Islet precursor cell (in vitro differentiated cells): ENCODE results near the gene ASB2.

Experiments used
- DNase-seq: peaks from one replicate; pipeline ENCODE4 v3.0.0-alpha.2; 2018

The ASB2 gene

GRCh38 chr14:93898081-93898611, 78.2 kb downstream of the ASB2 start:
- no peak for DNase-seq

DNA sequence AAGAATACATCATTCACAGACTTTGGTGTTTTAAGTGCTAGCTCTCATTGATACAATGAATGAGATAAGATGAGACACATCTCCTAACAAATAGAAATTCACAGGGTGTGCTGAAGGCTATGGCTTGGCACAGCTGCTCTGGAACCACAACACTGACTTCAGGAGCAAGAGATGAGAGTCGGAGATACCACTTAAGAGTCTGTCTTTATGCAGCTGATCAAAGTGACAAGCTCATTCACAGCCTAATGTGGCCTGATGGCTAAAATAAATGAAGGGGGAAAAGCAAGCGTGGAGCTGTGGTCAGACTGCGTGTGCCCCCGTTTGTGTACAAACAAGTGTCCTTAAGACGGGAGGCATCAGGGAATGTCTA, 78.9 kb downstream of the ASB2 start:
- no peak for DNase-seq

DNA sequence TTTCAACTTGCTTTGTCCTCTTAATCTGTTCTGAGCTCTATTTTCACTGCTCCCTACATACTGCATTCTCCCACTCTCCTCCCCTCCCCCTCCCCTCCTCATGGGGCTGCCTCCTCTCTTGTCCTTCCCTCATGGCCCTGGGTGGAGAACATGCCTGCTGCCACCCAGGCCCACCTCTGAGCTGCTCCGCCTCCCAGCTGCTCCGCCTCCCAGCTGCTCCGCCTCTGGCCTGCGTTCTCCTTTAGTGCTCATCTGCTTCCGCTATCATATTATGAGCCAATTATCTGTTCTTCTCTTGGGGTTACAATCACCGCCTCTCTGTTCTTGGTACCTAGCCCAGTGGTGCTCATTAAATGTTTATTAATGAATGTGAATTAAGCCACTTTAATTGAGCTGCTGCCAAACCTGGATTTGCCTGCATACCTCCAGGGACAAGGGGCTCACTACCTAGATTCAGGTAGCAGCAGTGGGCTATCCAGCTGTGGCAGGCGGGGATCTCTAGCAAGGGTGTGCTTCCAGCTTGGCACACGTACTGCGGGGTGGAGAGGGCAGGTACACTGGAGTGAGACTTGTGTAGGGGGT, 81.3 kb downstream of the ASB2 start:
- peak; percentile 63 for DNase-seq

GRCh38 chr14:93893661-93894261, 82.6 kb downstream of the ASB2 start:
- peak; percentile 87 for DNase-seq

GRCh38 chr14:93892923-93893558, 83.3 kb downstream of the ASB2 start:
- DNase-seq = peak; percentile 79

GRCh38 chr14:93892505-93892839, 83.9 kb downstream of the ASB2 start:
- DNase-seq = no peak

DNA sequence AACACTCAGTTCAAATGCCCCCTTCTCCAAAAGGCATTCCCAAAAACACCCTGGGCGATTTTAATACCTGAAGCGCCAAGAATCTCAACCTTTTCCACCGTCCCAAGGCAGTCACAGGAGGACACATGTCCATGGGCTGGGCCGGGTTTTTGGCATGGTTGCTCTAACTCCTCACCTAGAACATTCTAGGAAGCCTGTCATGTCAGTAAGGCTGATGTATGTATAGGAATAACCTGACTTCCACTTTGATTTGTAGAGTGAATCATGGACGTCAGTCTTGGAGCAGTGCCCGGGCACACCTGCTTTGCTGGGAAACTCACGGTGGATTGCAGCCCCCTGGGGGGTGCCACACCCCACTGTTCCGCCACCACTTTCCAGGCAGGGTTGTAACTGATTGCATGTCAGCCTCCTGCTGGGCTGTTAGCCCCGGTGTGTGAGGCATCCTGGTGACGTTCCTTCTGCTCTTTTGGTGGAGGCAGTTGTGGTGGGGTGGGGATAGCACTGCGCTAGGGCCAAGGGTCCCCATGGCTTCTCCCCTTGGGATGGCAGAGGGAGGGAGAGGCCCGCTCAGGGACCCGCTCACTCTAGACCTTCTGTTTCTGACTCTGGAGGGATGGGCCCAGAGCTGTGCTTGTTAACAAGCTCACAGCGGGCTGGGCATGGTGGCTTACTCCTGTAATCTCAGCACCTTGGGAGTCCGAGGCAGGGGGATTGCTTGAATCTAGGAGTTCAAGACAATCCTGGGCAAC, 84.4 kb downstream of the ASB2 start:
- DNase-seq = no peak

DNA sequence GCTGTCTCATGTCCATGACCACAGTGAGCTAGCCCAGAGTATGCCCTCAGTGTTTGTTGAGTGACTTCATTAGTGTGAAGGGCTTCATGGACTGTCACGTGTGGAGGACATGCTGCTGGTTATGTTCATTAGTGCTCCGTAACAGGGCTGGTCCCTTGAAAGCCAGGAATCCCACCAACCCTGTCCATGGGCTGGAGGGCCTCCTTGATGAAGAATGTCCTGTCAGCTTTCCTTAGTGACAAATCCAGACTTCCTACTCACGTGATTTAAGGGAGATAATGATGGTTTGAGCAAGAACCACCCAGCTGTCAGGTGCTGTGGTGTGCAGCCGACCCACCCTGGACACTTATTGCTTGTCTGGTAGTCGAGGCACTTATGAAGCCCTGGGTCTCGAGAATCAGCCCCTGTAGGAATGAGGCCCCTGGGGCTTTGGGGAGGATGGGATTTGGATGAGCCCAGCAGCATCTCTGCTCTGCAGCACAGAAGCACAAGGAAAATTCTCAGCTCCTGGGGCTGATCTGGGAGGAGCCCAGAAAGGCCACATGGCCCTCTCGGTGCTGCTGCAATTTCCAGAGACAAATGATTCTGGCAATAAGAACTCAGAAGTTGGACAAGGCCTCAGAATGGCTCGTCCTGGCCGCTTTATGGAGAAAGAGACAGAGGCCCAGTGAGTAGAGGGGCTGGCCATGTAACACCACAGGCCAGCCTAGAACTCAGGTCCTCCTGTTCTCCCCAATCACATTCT, 86.5 kb downstream of the ASB2 start:
- no peak for DNase-seq

- no peak for DNase-seq
Observed at GRCh38 chr14:93888995-93889394, 87.4 kb downstream of the ASB2 start.

GRCh38 chr14:93884950-93885349, 91.4 kb downstream of the ASB2 start:
- no peak for DNase-seq
